K562 (cell line): Measurements from ENCODE around the gene LAMB1. TPM values are rescaled to one million over a fixed set of nuclear protein-coding genes. Genes with fewer than 3 reads are reported as not detected.

Experiments
- ATF7 ChIP-seq: fragments of 450-650 bp; IDR thresholded peaks from 2 replicates; pipeline ENCODE4 v1.7.1; 2014; ENCODE audit warnings: mild to moderate bottlenecking, moderate library complexity
- BHLHE40 ChIP-seq: IDR thresholded peaks from 2 replicates; pipeline ENCODE4 v1.6.1; 2011; ENCODE audit warnings: low read length, improper control_type of control experiment
- GABPB1 ChIP-seq: sonication (generic); formaldehyde crosslinking; IDR thresholded peaks from 2 replicates; pipeline ENCODE4 v1.8.0; 2022; ENCODE audit warnings: mild to moderate bottlenecking, missing genetic modification reagents
- HIVEP1 ChIP-seq: fragments of 250-450 bp; sonication (Bioruptor Pico); IDR thresholded peaks from 2 replicates; pipeline ENCODE4 v1.4.0; 2020; ENCODE audit warnings: mild to moderate bottlenecking
- MAFG ChIP-seq: fragments of 450-650 bp; conservative IDR thresholded peaks from 2 replicates; pipeline ENCODE4 v1.6.1; 2016; ENCODE audit warnings: missing genetic modification characterization, missing compliant biosample characterization
- MTA1 ChIP-seq: fragments of 450-650 bp; IDR thresholded peaks from 2 replicates; pipeline ENCODE4 v1.6.1; 2017; ENCODE audit warnings: borderline replicate concordance
- PKNOX1 ChIP-seq: fragments of 450-650 bp; IDR thresholded peaks from 2 replicates; pipeline ENCODE4 v1.6.1; 2016
- RAD21 ChIP-seq, 2 experiments: fragments of 250-450 bp in 1 of 2; fragments of 450-650 bp in 1 of 2; sonication (Bioruptor Pico) in 1 of 2; formaldehyde crosslinking in 1 of 2; IDR thresholded peaks in 1 of 2; conservative IDR thresholded peaks in 1 of 2; 2 replicates each; pipeline versions ENCODE4 v1.4.0 to v1.8.0; 2020 to 2022; ENCODE audit warnings: mild to moderate bottlenecking in 2 of 2, moderate library complexity in 1 of 2
- TEAD4 ChIP-seq, 2 experiments: sonication (generic) in 1 of 2; formaldehyde crosslinking in 1 of 2; IDR thresholded peaks; 2 replicates each; pipeline versions ENCODE4 v1.6.1 to v1.8.0; 2012 to 2022; ENCODE audit warnings: borderline replicate concordance in 1 of 2, inconsistent platforms in 1 of 2, low read length in 1 of 2, mild to moderate bottlenecking in 1 of 2, missing genetic modification reagents in 1 of 2
- ZBTB1 ChIP-seq: sonication (generic); formaldehyde crosslinking; IDR thresholded peaks from 2 replicates; pipeline ENCODE4 v1.8.1; 2023; ENCODE audit warnings: missing genetic modification reagents, low read depth, mild to moderate bottlenecking, borderline replicate concordance
- ZNF263 ChIP-seq: sonication (generic); formaldehyde crosslinking; IDR thresholded peaks from 2 replicates; pipeline ENCODE4 v1.8.0; 2022; ENCODE audit warnings: mild to moderate bottlenecking, missing genetic modification reagents, borderline replicate concordance
- ZNF316 ChIP-seq: fragments of 450-650 bp; IDR thresholded peaks from 2 replicates; pipeline ENCODE4 v1.6.1; 2016
- ZNF740 ChIP-seq, 3 experiments: fragments of 200-800 bp in 1 of 3; sonication (Bioruptor generic) in 1 of 3; sonication (generic) in 1 of 3; formaldehyde crosslinking in 1 of 3; IDR thresholded peaks; 2 replicates each; pipeline versions ENCODE4 v1.6.1 to v1.8.0; 2016 to 2022; ENCODE audit warnings: mild to moderate bottlenecking in 2 of 3, missing compliant biosample characterization in 2 of 3, missing genetic modification characterization in 2 of 3, missing genetic modification reagents in 1 of 3
- polyA plus RNA-seq, 8 experiments: library from polyadenylated mRNA; depleted of rRNA in 4 of 8; stranded (reverse) in 5 of 8; unstranded in 3 of 8; fragments of >200 nt; fragmentation: Nextera tagmentation in 2 of 8; fragmentation: Illumina TruSeq in 1 of 8; extraction: Ambion mirVana in 2 of 8; extraction: Trizol in 1 of 8; gene quantifications; 2 replicates each; pipeline versions ENCODE4 v1.2.1 to v1.2.3, GENCODE V29; 2011 to 2014; ENCODE audit warnings: inconsistent platforms in 1 of 8, missing spikeins in 1 of 8
- total RNA-seq, 7 experiments: library from RNA; depleted of rRNA in 6 of 7; stranded (reverse); fragments of >200 nt in 6 of 7; fragmentation: Illumina TruSeq in 2 of 7; extraction: Trizol in 2 of 7; gene quantifications; 2 replicates each; pipeline versions ENCODE4 v1.2.1 to v1.2.3, GENCODE V29; 2011 to 2021; ENCODE audit warnings: low replicate concordance in 1 of 7
- TF ChIP-seq, protein P1 (sequence below), 2 experiments: IDR thresholded peaks in 1 of 2; conservative IDR thresholded peaks in 1 of 2; 2 replicates each; pipeline ENCODE4 v1.6.1; 2016; ENCODE audit warnings: low read depth in 2 of 2, mild to moderate bottlenecking in 1 of 2, missing compliant biosample characterization in 1 of 2, missing genetic modification characterization in 1 of 2, moderate library complexity in 1 of 2
- TF ChIP-seq, protein P2 (sequence below): sonication (generic); formaldehyde crosslinking; IDR thresholded peaks from 2 replicates; pipeline ENCODE4 v1.8.0; 2022; ENCODE audit warnings: missing genetic modification reagents, mild to moderate bottlenecking, moderate library complexity, borderline replicate concordance

Gene LAMB1
- total and polyA plus RNA-seq, 9 of the 15 experiments (the other 6 are each of a cell fraction or from before 2014, with no cell fraction given) = 6.0 to 17.7 (median 12.3) TPM

DNA sequence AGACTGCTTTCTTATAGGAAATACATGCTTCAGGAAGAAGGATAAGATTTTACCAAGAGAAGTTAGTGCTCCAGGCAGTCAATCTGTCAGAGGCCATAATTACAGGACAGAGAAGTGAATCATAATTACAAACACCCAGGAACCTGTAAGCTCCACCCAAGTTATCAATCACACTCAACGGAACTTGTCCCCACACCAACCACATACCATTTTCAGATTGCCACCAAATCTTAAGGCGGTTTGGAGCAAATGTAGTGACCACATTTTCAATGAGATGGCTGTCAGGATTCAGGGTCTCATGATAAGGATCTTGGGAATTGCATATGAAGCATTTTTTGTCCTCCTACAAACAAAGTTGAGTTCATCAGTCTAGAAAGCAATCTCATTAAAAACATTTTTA, 4.8 kb downstream of the LAMB1 start (continued):
- TF ChIP-seq GABPB1 (peak; percentile 24; the same call in 1 of the 2 replicates), BHLHE40 (no peak), ZNF263 (peak; percentile 44; the same call in 1 of the 2 replicates), MAFG (tag) (peak; percentile 74), PKNOX1 (peak; percentile 94), ZNF740 (CRISPR knock-in tag; IDR thresholded peaks at IDR 0.05) (no peak), ZNF740 (tag; IDR thresholded peaks at IDR 0.05) (no peak), ZBTB1 (CRISPR knock-in tag) (0 out of 2 replicates have a peak, but pooled peaks have one; percentile 25), HIVEP1 (no peak), ATF7 (no peak), MTA1 (peak; percentile 14; the same call in 1 of the 2 replicates), TEAD4 (IDR thresholded peaks at IDR 0.05; ENCODE audit: low read length) (peak; percentile 73; the same call in 1 of the 2 replicates), TEAD4 (CRISPR knock-in tag; IDR thresholded peaks at IDR 0.05; ENCODE audit: borderline replicate concordance) (no peak), RAD21 (CRISPR knock-in tag; conservative IDR thresholded peaks at IDR 0.05 in 1 of 2, IDR thresholded peaks at IDR 0.05 in 1 of 2) (peak in 1 of 2 experiments; percentile 14; a peak in 1 of 4 replicates), ZNF316 (peak; percentile 81)
- TF ChIP-seq, protein P1, sequence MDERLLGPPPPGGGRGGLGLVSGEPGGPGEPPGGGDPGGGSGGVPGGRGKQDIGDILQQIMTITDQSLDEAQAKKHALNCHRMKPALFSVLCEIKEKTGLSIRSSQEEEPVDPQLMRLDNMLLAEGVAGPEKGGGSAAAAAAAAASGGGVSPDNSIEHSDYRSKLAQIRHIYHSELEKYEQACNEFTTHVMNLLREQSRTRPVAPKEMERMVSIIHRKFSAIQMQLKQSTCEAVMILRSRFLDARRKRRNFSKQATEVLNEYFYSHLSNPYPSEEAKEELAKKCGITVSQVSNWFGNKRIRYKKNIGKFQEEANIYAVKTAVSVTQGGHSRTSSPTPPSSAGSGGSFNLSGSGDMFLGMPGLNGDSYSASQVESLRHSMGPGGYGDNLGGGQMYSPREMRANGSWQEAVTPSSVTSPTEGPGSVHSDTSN (CRISPR knock-in tag; IDR thresholded peaks at IDR 0.05; ENCODE audit: low read depth) = no peak
- TF ChIP-seq, protein P1 (tag; conservative IDR thresholded peaks at IDR 0.05; ENCODE audit: low read depth) = peak; percentile 97
- TF ChIP-seq, protein P2, sequence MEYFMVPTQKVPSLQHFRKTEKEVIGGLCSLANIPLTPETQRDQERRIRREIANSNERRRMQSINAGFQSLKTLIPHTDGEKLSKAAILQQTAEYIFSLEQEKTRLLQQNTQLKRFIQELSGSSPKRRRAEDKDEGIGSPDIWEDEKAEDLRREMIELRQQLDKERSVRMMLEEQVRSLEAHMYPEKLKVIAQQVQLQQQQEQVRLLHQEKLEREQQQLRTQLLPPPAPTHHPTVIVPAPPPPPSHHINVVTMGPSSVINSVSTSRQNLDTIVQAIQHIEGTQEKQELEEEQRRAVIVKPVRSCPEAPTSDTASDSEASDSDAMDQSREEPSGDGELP (CRISPR knock-in tag) = no peak
